ENCODE results near the gene MAP1A.

- no peak for TF ChIP-seq EZH2 (IDR thresholded peaks at IDR 0.05; ENCODE audit: borderline replicate concordance, insufficient read depth, low read depth, low read length, poor library complexity, severe bottlenecking)
- TF ChIP-seq, protein P1, sequence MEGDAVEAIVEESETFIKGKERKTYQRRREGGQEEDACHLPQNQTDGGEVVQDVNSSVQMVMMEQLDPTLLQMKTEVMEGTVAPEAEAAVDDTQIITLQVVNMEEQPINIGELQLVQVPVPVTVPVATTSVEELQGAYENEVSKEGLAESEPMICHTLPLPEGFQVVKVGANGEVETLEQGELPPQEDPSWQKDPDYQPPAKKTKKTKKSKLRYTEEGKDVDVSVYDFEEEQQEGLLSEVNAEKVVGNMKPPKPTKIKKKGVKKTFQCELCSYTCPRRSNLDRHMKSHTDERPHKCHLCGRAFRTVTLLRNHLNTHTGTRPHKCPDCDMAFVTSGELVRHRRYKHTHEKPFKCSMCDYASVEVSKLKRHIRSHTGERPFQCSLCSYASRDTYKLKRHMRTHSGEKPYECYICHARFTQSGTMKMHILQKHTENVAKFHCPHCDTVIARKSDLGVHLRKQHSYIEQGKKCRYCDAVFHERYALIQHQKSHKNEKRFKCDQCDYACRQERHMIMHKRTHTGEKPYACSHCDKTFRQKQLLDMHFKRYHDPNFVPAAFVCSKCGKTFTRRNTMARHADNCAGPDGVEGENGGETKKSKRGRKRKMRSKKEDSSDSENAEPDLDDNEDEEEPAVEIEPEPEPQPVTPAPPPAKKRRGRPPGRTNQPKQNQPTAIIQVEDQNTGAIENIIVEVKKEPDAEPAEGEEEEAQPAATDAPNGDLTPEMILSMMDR (IDR thresholded peaks at IDR 0.05), result no peak
Measured at GRCh38 chr15:43550527-43551363, 33.3 kb downstream of the MAP1A start.

Measured in B cell (primary cell).